HFFc6 (cell line): ENCODE data around the gene ZNF410. TPM values are rescaled to one million over a fixed set of nuclear protein-coding genes. Genes with fewer than 3 reads are reported as not detected.
"Not testable (repeated sequence)": the region's sequence is repeated elsewhere in the genome, so short reads cannot be mapped to it uniquely, and the experiment has no call there.

ENCODE experiments used
- DNase-seq: peaks from one replicate; pipeline ENCODE4 v3.0.0-alpha.2; 2018
- H3K27ac Mint-ChIP-seq: 2 replicates; pipeline ENCODE4 v1.8.0; 2020; ENCODE audit warnings: mild to moderate bottlenecking, mixed read lengths
- H3K27me3 Mint-ChIP-seq: 2 replicates; pipeline ENCODE4 v1.8.0; 2021; ENCODE audit warnings: mild to moderate bottlenecking, moderate library complexity, mixed read lengths; ENCODE audit not compliant: insufficient read depth
- H3K36me3 Mint-ChIP-seq: 2 replicates; pipeline ENCODE4 v1.8.0; 2021; ENCODE audit warnings: low read depth, mixed read lengths
- H3K4me1 Mint-ChIP-seq: 2 replicates; pipeline ENCODE4 v1.8.0; 2020; ENCODE audit warnings: low read depth, mixed read lengths
- H3K4me3 Mint-ChIP-seq: 2 replicates; pipeline ENCODE4 v1.8.0; 2020; ENCODE audit warnings: mild to moderate bottlenecking, moderate library complexity, mixed read lengths
- H3K9me3 Mint-ChIP-seq: 2 replicates; pipeline ENCODE4 v1.8.0; 2020; ENCODE audit warnings: mild to moderate bottlenecking, mixed read lengths
- total RNA-seq, 6 experiments: library from RNA; stranded (reverse); fragmentation: NEBNext Ultra II Directional; extraction: Animal tissue kit (Norgen Biotek cat#: 25700); gene quantifications; 2 replicates in 1 of 6; 3 replicates in 5 of 6; pipeline ENCODE4 v1.2.3, GENCODE V29; 2021
- TF ChIP-seq, protein P1 (sequence below): fragments of 200-600 bp; sonication (generic); IDR thresholded peaks from 2 replicates; pipeline ENCODE4 v1.5.0; 2021; ENCODE audit warnings: antibody characterized with exemption, mild to moderate bottlenecking

Gene ZNF410
- total RNA-seq, 6 experiments from 2014 or later: 31.5 to 42.5 (median 35.0) TPM

DNA sequence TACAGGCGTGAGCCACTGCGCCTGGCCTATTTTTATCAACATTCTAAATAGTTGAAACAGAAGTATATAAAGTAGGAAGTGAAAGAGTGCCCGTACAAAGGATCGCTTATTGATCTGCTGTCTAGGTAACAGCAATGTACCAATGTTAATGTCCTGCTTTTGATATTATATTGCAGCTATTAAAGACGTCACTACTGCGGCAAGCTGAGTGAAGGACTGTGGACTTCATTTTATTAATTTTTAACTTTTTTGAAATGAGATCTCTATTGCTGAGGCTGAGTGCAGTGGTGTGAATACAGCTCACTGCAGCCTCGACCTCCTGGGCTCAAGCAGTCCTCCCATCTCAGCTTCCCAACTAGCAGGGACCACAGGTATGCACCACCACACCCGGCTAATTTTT is 24.2 kb upstream of the ZNF410 start:
- Mint-ChIP-seq H3K27me3 (no peaks in the 10 kb centered on the region), H3K4me3 (no peak overlapping the region), H3K9me3 (no peaks in the 10 kb centered on the region), H3K36me3 (0 out of 2 replicates have a peak, but pooled peaks cover 9% of the 10 kb centered on the region), H3K27ac (no peak overlapping the region), H3K4me1 (no peaks in the 10 kb centered on the region)
- DNase-seq: no peak
- TF ChIP-seq, protein P1, sequence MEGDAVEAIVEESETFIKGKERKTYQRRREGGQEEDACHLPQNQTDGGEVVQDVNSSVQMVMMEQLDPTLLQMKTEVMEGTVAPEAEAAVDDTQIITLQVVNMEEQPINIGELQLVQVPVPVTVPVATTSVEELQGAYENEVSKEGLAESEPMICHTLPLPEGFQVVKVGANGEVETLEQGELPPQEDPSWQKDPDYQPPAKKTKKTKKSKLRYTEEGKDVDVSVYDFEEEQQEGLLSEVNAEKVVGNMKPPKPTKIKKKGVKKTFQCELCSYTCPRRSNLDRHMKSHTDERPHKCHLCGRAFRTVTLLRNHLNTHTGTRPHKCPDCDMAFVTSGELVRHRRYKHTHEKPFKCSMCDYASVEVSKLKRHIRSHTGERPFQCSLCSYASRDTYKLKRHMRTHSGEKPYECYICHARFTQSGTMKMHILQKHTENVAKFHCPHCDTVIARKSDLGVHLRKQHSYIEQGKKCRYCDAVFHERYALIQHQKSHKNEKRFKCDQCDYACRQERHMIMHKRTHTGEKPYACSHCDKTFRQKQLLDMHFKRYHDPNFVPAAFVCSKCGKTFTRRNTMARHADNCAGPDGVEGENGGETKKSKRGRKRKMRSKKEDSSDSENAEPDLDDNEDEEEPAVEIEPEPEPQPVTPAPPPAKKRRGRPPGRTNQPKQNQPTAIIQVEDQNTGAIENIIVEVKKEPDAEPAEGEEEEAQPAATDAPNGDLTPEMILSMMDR: no peak

DNA sequence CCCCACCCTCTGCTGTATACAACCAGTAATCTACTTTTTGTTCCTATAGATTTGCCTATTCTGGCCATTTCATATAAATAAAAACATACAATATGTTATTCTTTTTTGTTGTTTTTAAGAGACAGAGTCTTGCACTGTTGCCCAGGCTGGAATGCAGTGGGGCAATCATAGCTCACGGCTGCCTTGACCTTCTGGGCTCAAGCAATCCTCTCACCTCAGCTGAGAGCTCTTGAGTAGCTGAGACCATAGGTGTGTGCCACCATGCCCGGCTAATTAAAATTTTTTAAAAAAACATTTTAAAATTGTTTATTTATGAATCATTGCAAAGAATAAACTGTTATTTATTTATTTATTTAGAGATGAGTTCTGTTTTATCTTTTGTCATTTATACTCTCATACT is 23.4 kb upstream of the ZNF410 start:
- no peak for DNase-seq
- Mint-ChIP-seq H3K9me3 (no peaks in the 10 kb centered on the region), H3K4me3 (no peak overlapping the region), H3K27me3 (no peaks in the 10 kb centered on the region), H3K36me3 (0 out of 2 replicates have a peak, but pooled peaks cover 9% of the 10 kb centered on the region), H3K27ac (no peak overlapping the region), H3K4me1 (no peaks in the 10 kb centered on the region)
- TF ChIP-seq, protein P1: no peak

DNA sequence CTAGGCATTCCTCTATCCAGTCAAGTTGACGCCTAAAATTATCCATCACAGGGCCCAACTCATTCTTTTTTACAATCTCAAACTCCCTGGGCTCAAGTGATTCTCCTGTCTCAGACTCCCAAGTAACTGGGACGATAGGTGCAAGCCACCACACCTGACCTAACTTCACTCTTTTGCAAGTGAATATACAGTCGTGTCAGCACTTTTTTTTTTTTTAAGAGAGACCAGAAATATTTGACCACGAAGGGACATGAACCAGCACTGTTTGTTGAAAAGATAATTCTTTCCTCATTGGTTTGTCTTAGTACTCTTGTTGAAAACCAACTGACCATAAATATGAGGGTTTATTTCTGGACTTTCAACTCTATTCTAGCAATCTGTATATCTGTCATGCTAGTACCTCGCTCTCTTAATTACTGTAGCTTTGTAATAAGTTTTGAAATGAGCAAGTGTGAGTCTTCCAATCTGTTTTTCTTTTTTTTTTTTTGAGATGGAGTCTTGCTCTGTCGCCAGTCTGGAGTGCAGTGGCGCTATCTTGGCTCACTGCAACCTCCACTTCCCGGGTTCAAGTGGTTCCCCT is 21.0 kb upstream of the ZNF410 start:
- no peak for DNase-seq
- TF ChIP-seq, protein P1: no peak
- no peaks in the 10 kb centered on the region for H3K27me3 Mint-ChIP-seq
- no peaks in the 10 kb centered on the region for H3K9me3 Mint-ChIP-seq
- 0 out of 2 replicates have a peak, but pooled peaks cover 9% of the 10 kb centered on the region for H3K36me3 Mint-ChIP-seq
- no peaks in the 10 kb centered on the region for H3K4me1 Mint-ChIP-seq
- no peak overlapping the region for H3K4me3 Mint-ChIP-seq
- H3K27ac Mint-ChIP-seq: no peak overlapping the region

DNA sequence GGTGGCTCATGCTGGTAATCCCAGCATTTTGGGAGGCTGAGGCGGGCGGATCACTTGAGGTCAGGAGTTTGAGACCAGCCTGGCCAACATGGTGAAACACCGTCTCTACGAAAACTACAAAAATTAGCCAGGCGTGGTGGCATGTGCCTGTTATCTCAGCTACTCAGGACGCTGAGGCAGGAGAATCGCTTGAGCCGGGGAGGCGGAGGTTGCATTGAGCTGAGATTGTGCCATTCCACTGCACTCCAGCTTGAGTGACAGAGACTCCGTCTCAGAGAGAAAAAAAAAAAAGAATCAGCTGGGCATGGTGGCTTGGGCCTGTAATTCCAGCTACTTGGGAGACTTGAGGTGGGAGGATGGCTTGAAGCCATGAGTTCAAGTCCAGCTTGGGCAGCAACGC is 16.9 kb upstream of the ZNF410 start:
- H3K27ac Mint-ChIP-seq, DNase-seq, H3K9me3 Mint-ChIP-seq, H3K4me3 Mint-ChIP-seq, H3K4me1 Mint-ChIP-seq, H3K36me3 Mint-ChIP-seq, H3K27me3 Mint-ChIP-seq: not testable (repeated sequence)

DNA sequence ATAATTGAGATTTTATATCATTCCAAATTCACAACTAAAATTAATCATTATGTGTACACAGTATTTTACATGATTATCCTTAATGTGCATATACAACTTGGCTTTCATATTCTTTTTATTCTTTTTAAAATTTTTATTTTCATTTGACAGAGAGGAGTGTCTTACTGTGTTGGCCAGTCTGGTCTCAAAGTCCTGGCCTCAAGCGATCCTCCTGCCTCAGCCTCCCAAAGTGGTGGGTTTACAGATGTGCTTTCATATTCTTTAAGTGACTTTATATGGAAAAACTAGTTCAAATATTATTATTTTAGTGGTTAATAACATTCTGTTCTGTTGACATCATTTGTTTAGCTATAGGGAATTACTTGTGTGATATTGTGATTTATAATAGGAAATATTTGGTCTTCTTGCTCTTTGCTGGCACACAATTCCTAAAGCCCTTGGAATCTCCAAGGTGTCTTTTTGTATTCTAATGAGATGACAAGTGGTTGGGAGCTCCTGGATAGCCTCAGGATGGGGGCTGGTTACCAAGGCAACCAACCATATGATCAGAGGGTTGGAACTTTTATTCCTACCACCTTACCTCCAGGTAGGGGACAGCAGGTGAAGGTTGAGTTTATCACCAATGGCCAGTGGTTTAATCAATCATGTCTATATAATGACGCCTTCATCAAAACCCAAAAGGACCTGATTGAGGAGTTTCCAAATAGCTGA is 16.0 kb upstream of the ZNF410 start:
- Mint-ChIP-seq H3K27me3 (peaks cover 2% of the 10 kb centered on the region), H3K4me1 (no peaks in the 10 kb centered on the region), H3K9me3 (no peaks in the 10 kb centered on the region), H3K4me3 (no peak overlapping the region), H3K36me3 (peaks cover 5% of the 10 kb centered on the region), H3K27ac (no peak overlapping the region)
- no peak for DNase-seq
- TF ChIP-seq, protein P1: no peak

DNA sequence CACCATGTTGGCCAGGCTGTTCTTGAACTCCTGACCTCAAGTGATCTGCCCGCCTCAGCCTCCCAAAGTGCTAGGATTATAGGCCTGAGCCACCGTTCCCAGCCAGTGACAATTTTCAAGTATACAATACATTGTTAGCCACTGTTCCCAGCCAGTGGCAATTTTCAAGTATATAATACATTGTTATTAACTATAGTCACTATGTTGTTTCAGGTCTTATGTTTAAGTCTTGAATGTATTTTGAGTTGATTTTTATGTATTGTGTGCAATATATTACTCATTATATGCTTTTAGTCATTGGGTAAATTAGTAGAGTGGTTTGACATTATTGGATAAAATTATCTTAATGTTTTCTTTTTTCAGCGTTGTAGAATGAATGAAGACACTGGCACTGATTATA is 13.0 kb upstream of the ZNF410 start:
- no peak for DNase-seq
- Mint-ChIP-seq H3K36me3 (peaks cover 5% of the 10 kb centered on the region), H3K4me1 (peaks cover 4% of the 10 kb centered on the region), H3K4me3 (no peak overlapping the region), H3K9me3 (no peaks in the 10 kb centered on the region), H3K27ac (no peak overlapping the region), H3K27me3 (peaks cover 2% of the 10 kb centered on the region)
- TF ChIP-seq, protein P1: no peak
